Mesenchymal stem cell (in vitro differentiated cells and primary cell): ENCODE measurements around the gene PCBP2.

Experiments
- DNase-seq: peaks from one replicate; pipeline ENCODE4 v3.0.0-alpha.2; 2013
- H2AFZ ChIP-seq: one replicate; pipeline ENCODE4 v1.6.1; 2013; ENCODE audit warnings: low read depth, mild to moderate bottlenecking, control low read depth, inconsistent platforms, low read length, moderate library complexity
- H2AK5ac ChIP-seq: 2 replicates; pipeline ENCODE4 v1.6.1; 2013; ENCODE audit warnings: low read length, moderate library complexity, mild to moderate bottlenecking, inconsistent platforms; ENCODE audit not compliant: severe bottlenecking
- H2BK120ac ChIP-seq: one replicate; pipeline ENCODE4 v1.6.1; 2013; ENCODE audit warnings: low read depth, mild to moderate bottlenecking, inconsistent platforms, low read length, moderate library complexity
- H2BK12ac ChIP-seq, 2 experiments: one replicate each; pipeline ENCODE4 v1.6.1; 2013; ENCODE audit warnings: inconsistent platforms in 2 of 2, low read length in 2 of 2, mild to moderate bottlenecking in 2 of 2, moderate library complexity in 2 of 2, control low read depth in 1 of 2
- H2BK15ac ChIP-seq: one replicate; pipeline ENCODE4 v1.6.1; 2013; ENCODE audit warnings: mild to moderate bottlenecking, low read depth, inconsistent platforms; ENCODE audit not compliant: poor library complexity, severe bottlenecking
- H2BK5ac ChIP-seq: 2 replicates; pipeline ENCODE4 v1.6.1; 2013; ENCODE audit warnings: low read depth, mild to moderate bottlenecking, low read length, control low read depth, inconsistent platforms; ENCODE audit not compliant: poor library complexity, severe bottlenecking
- H3K14ac ChIP-seq, 2 experiments: one replicate each; pipeline ENCODE4 v1.6.1; 2013; ENCODE audit warnings: inconsistent platforms in 2 of 2, low read length in 2 of 2, control low read depth in 1 of 2, mild to moderate bottlenecking in 1 of 2, moderate library complexity in 1 of 2
- H3K18ac ChIP-seq, 2 experiments: one replicate each; pipeline ENCODE4 v1.6.1; 2013; ENCODE audit warnings: inconsistent platforms in 2 of 2, low read length in 2 of 2, control low read depth in 1 of 2, low read depth in 1 of 2, mild to moderate bottlenecking in 1 of 2
- H3K23ac ChIP-seq, 2 experiments: one replicate each; pipeline ENCODE4 v1.6.1; 2013; ENCODE audit warnings: inconsistent platforms in 2 of 2, low read length in 2 of 2, mild to moderate bottlenecking in 2 of 2, moderate library complexity in 2 of 2, control low read depth in 1 of 2
- H3K27ac ChIP-seq: 2 replicates; pipeline ENCODE4 v1.5.1; 2013; ENCODE audit warnings: mild to moderate bottlenecking, moderate library complexity, low read length, control low read depth, inconsistent platforms; ENCODE audit not compliant: poor library complexity, severe bottlenecking
- H3K27me3 ChIP-seq, 2 experiments: 2 replicates each; pipeline versions ENCODE4 v1.6.1 to v1.7.0; 2013; ENCODE audit warnings: low read length in 2 of 2, mild to moderate bottlenecking in 2 of 2, moderate library complexity in 2 of 2, control low read depth in 1 of 2, inconsistent platforms in 1 of 2; ENCODE audit not compliant: control insufficient read depth in 1 of 2, insufficient read depth in 1 of 2
- H3K36me3 ChIP-seq, 2 experiments: 2 replicates each; pipeline versions ENCODE4 v1.6.1 to v1.7.0; 2013; ENCODE audit warnings: low read length in 2 of 2, control low read depth in 1 of 2, inconsistent platforms in 1 of 2, low read depth in 1 of 2, mild to moderate bottlenecking in 1 of 2; ENCODE audit not compliant: insufficient read depth in 2 of 2, control insufficient read depth in 1 of 2
- H3K4ac ChIP-seq, 2 experiments: one replicate each; pipeline ENCODE4 v1.6.1; 2013; ENCODE audit warnings: inconsistent platforms in 2 of 2, low read length in 2 of 2, mild to moderate bottlenecking in 2 of 2, moderate library complexity in 2 of 2, control low read depth in 1 of 2, low read depth in 1 of 2
- H3K4me1 ChIP-seq: 2 replicates; pipeline ENCODE4 v1.6.1; 2013; ENCODE audit warnings: low read depth, low read length, control low read depth; ENCODE audit not compliant: control insufficient read depth, insufficient read depth
- H3K4me2 ChIP-seq: 2 replicates; pipeline ENCODE4 v1.6.1; 2013; ENCODE audit warnings: low read length, mild to moderate bottlenecking, inconsistent platforms; ENCODE audit not compliant: poor library complexity, severe bottlenecking
- H3K4me3 ChIP-seq, 2 experiments: 2 replicates each; pipeline versions ENCODE4 v1.5.1 to v1.7.0; 2013; ENCODE audit warnings: low read length in 2 of 2, mild to moderate bottlenecking in 2 of 2, control low read depth in 1 of 2, low read depth in 1 of 2; ENCODE audit not compliant: insufficient read depth in 1 of 2
- H3K79me1 ChIP-seq: replicated peaks from 2 replicates; pipeline ENCODE4 v1.6.1; 2013; ENCODE audit warnings: mild to moderate bottlenecking, control low read depth, low read length, inconsistent platforms; ENCODE audit not compliant: poor library complexity, severe bottlenecking
- H3K9ac ChIP-seq: 2 replicates; pipeline ENCODE4 v1.7.0; 2013; ENCODE audit warnings: mild to moderate bottlenecking, low read length, moderate library complexity
- H3K9me3 ChIP-seq: 2 replicates; pipeline ENCODE4 v1.7.0; 2013; ENCODE audit warnings: mild to moderate bottlenecking, low read length; ENCODE audit not compliant: control insufficient read depth
- H4K8ac ChIP-seq: one replicate; pipeline ENCODE4 v1.6.1; 2013; ENCODE audit warnings: inconsistent platforms, mild to moderate bottlenecking, low read length, moderate library complexity
- H4K91ac ChIP-seq: one replicate; pipeline ENCODE4 v1.6.1; 2013; ENCODE audit warnings: mild to moderate bottlenecking, low read length, inconsistent platforms
- WGBS: methylation state at CpG from one replicate; pipeline ENCODE4 v1.1.7; 2013; ENCODE audit warnings: mixed read lengths; 5-methylcytosine and 5-hydroxymethylcytosine counted together

Gene PCBP2

GRCh38 chr12:53515291-53515680, 63.4 kb downstream of the PCBP2 start:
- no peak for DNase-seq

GRCh38 chr12:53516758-53517455, 65.0 kb downstream of the PCBP2 start:
- no peak overlapping the region for H3K27ac ChIP-seq
- H4K91ac ChIP-seq, result no peak overlapping the region
- no peak overlapping the region for H3K4me3 ChIP-seq
- H2BK5ac ChIP-seq, result no peak overlapping the region
- no peak overlapping the region for H2AK5ac ChIP-seq
- H2BK12ac ChIP-seq, result no peak overlapping the region
- H3K79me1 ChIP-seq, result peaks cover 14% of the 10 kb centered on the region
- H3K9me3 ChIP-seq, result no peaks in the 10 kb centered on the region
- no peak overlapping the region for H3K18ac ChIP-seq
- DNase-seq, result no peak
- no peaks in the 10 kb centered on the region for H3K4me1 ChIP-seq
- H3K4ac ChIP-seq, result no peak overlapping the region
- no peak overlapping the region for H3K9ac ChIP-seq
- no peak overlapping the region for H2BK15ac ChIP-seq
- H2AFZ ChIP-seq, result no peak overlapping the region
- H3K27me3 ChIP-seq, result no peaks in the 10 kb centered on the region
- H3K23ac ChIP-seq, result no peak overlapping the region
- 94% methylated on average over 12 of the region's 13 CpGs for WGBS
- H3K4me2 ChIP-seq, result no peak overlapping the region
- H4K8ac ChIP-seq, result no peak overlapping the region
- H2BK120ac ChIP-seq, result no peak overlapping the region
- no peak overlapping the region for H3K14ac ChIP-seq
- H3K36me3 ChIP-seq, result peaks cover 41 to 94% of the 10 kb centered on the region in 2 experiments

More at GRCh38 chr12:53515291-53515680, 63.4 kb downstream of the PCBP2 start:
- Histone ChIP-seq H3K18ac (no peak overlapping the region), H3K36me3 (peaks cover 44 to 93% of the 10 kb centered on the region in 2 experiments), H2AK5ac (no peak overlapping the region), H3K9ac (no peak overlapping the region), H2BK5ac (no peak overlapping the region), H2BK120ac (no peak overlapping the region), H3K9me3 (no peaks in the 10 kb centered on the region), H3K4me2 (no peak overlapping the region), H3K4me1 (no peaks in the 10 kb centered on the region), H3K14ac (no peak overlapping the region), H4K8ac (no peak overlapping the region), H2AFZ (no peak overlapping the region), H3K27me3 (no peaks in the 10 kb centered on the region), H2BK12ac (no peak overlapping the region), H4K91ac (no peak overlapping the region), H3K27ac (no peak overlapping the region), H3K79me1 (peaks cover 8% of the 10 kb centered on the region), H3K4ac (no peak overlapping the region), H3K23ac (no peak overlapping the region), H3K4me3 (no peak overlapping the region), H2BK15ac (no peak overlapping the region)
- 100% methylated on average over 2 of the region's 2 CpGs for WGBS

GRCh38 chr12:53518381-53518780, 66.5 kb downstream of the PCBP2 start:
- Histone ChIP-seq H2BK120ac (no peak overlapping the region), H2BK12ac (no peak overlapping the region), H2BK15ac (no peak overlapping the region), H3K18ac (no peak overlapping the region), H3K14ac (no peak overlapping the region), H3K4me2 (no peak overlapping the region), H2BK5ac (no peak overlapping the region), H2AFZ (no peak overlapping the region), H3K36me3 (peaks cover 39 to 93% of the 10 kb centered on the region in 2 experiments), H3K9me3 (no peaks in the 10 kb centered on the region), H3K27ac (no peak overlapping the region), H2AK5ac (no peak overlapping the region), H3K4me3 (no peak overlapping the region), H4K91ac (no peak overlapping the region), H3K23ac (no peak overlapping the region), H3K4me1 (no peaks in the 10 kb centered on the region), H3K4ac (no peak overlapping the region), H3K79me1 (peaks cover 14% of the 10 kb centered on the region), H3K27me3 (no peaks in the 10 kb centered on the region), H4K8ac (no peak overlapping the region), H3K9ac (no peak overlapping the region)
- 88% methylated on average over 5 of the region's 5 CpGs for WGBS
- DNase-seq, result no peak

- Histone ChIP-seq H4K8ac (no peak overlapping the region), H2AK5ac (no peak overlapping the region), H3K36me3 (peaks cover 37 to 79% of the 10 kb centered on the region in 2 experiments), H3K4me2 (no peak overlapping the region), H2BK5ac (no peak overlapping the region), H2BK12ac (no peak overlapping the region), H3K18ac (no peak overlapping the region), H3K4me3 (no peak overlapping the region), H3K9ac (no peak overlapping the region), H2BK15ac (no peak overlapping the region), H3K4me1 (no peaks in the 10 kb centered on the region), H3K14ac (no peak overlapping the region), H4K91ac (no peak overlapping the region), H2BK120ac (no peak overlapping the region), H3K79me1 (peaks cover 12% of the 10 kb centered on the region), H3K27me3 (no peaks in the 10 kb centered on the region), H3K23ac (no peak overlapping the region), H3K4ac (no peak overlapping the region), H2AFZ (no peak overlapping the region), H3K27ac (no peak overlapping the region), H3K9me3 (no peaks in the 10 kb centered on the region)
- WGBS, result 100% methylated on average over 3 of the region's 3 CpGs
- no peak for DNase-seq
Measured at GRCh38 chr12:53523131-53523530, 71.2 kb downstream of the PCBP2 start.
